K562 (cell line): ENCODE data around the gene ABAT. TPM values are rescaled to one million over a fixed set of nuclear protein-coding genes. Genes with fewer than 3 reads are reported as not detected.

Experiments used
- AFF1 ChIP-seq, 2 experiments: fragments of 450-650 bp; IDR thresholded peaks; 2 replicates each; pipeline ENCODE4 v1.6.1; 2018; ENCODE audit warnings: mild to moderate bottlenecking in 2 of 2, low read depth in 1 of 2; ENCODE audit not compliant: partially characterized antibody in 2 of 2
- BRD9 ChIP-seq: fragments of 450-650 bp; IDR thresholded peaks from 2 replicates; pipeline ENCODE4 v1.6.1; 2018; ENCODE audit warnings: low read depth; ENCODE audit not compliant: partially characterized antibody
- CREM ChIP-seq: IDR thresholded peaks from 2 replicates; pipeline ENCODE4 v1.6.1; 2014; ENCODE audit warnings: antibody characterized with exemption, low read depth
- CTCF ChIP-seq, 3 experiments: IDR thresholded peaks in 2 of 3; conservative IDR thresholded peaks in 1 of 3; 2 replicates each; pipeline ENCODE4 v1.5.1; 2011 to 2012; ENCODE audit warnings: low read length in 3 of 3, mild to moderate bottlenecking in 3 of 3, control low read depth in 2 of 3, improper control_type of control experiment in 1 of 3, inconsistent platforms in 1 of 3, low read depth in 1 of 3, mixed read lengths in 1 of 3, moderate library complexity in 1 of 3; ENCODE audit not compliant: insufficient read depth in 2 of 3
- RAD51 ChIP-seq: fragments of 450-650 bp; IDR thresholded peaks from 2 replicates; pipeline ENCODE4 v1.7.1; 2016; ENCODE audit warnings: low read depth, mild to moderate bottlenecking, borderline replicate concordance
- ZBTB40 ChIP-seq, 2 experiments: fragments of 450-650 bp in 1 of 2; sonication (generic) in 1 of 2; formaldehyde crosslinking in 1 of 2; IDR thresholded peaks; 2 replicates each; pipeline versions ENCODE4 v1.7.1 to v1.9.0; 2016 to 2022; ENCODE audit warnings: inconsistent platforms in 1 of 2, mild to moderate bottlenecking in 1 of 2, missing genetic modification reagents in 1 of 2
- polyA plus RNA-seq, 8 experiments: library from polyadenylated mRNA; depleted of rRNA in 4 of 8; stranded (reverse) in 5 of 8; unstranded in 3 of 8; fragments of >200 nt; fragmentation: Nextera tagmentation in 2 of 8; fragmentation: Illumina TruSeq in 1 of 8; extraction: Ambion mirVana in 2 of 8; extraction: Trizol in 1 of 8; gene quantifications; 2 replicates each; pipeline versions ENCODE4 v1.2.1 to v1.2.3, GENCODE V29; 2011 to 2014; ENCODE audit warnings: inconsistent platforms in 1 of 8, missing spikeins in 1 of 8
- total RNA-seq, 7 experiments: library from RNA; depleted of rRNA in 6 of 7; stranded (reverse); fragments of >200 nt in 6 of 7; fragmentation: Illumina TruSeq in 2 of 7; extraction: Trizol in 2 of 7; gene quantifications; 2 replicates each; pipeline versions ENCODE4 v1.2.1 to v1.2.3, GENCODE V29; 2011 to 2021; ENCODE audit warnings: low replicate concordance in 1 of 7

Gene ABAT
- total and polyA plus RNA-seq, 9 of the 15 experiments (the other 6 are each of a cell fraction or from before 2014, with no cell fraction given) = 0.01 to 0.49 (median 0.10) TPM

- no peak for TF ChIP-seq ZBTB40 (IDR thresholded peaks at IDR 0.05)
- TF ChIP-seq ZBTB40 (CRISPR knock-in tag; IDR thresholded peaks at IDR 0.05) = no peak
- TF ChIP-seq AFF1 (IDR thresholded peaks at IDR 0.05; ENCODE audit: low read depth in 1 of 2, partially characterized antibody in 2 of 2) = no peak
- no peak for TF ChIP-seq CTCF (IDR thresholded peaks at IDR 0.05 in 2 of 3, conservative IDR thresholded peaks at IDR 0.05 in 1 of 3; ENCODE audit: insufficient read depth in 2 of 3, low read depth in 1 of 3, low read length in 3 of 3)
- TF ChIP-seq BRD9 = no peak
- no peak for TF ChIP-seq RAD51
- no peak for TF ChIP-seq CREM
Measured at GRCh38 chr16:8674413-8675022, at the start of gene ABAT (continued).
